ENCODE measurements around the gene HECW1. TPM values are rescaled to one million over a fixed set of nuclear protein-coding genes. Genes with fewer than 3 reads are reported as not detected.

Gene HECW1
- total and polyA plus RNA-seq, 2 of the 13 experiments (the other 11 are each of a cell fraction or from before 2014, with no cell fraction given) = not detected

- TF ChIP-seq ZBTB10 (CRISPR knock-in tag; IDR thresholded peaks at IDR 0.05; ENCODE audit: borderline replicate concordance) = no peak
- no peak for TF ChIP-seq THAP8 (CRISPR knock-in tag; IDR thresholded peaks at IDR 0.05; ENCODE audit: borderline replicate concordance)
- TF ChIP-seq ZNF10 (CRISPR knock-in tag; IDR thresholded peaks at IDR 0.05; ENCODE audit: borderline replicate concordance, low read depth) = no peak
- TF ChIP-seq IRF1 (CRISPR knock-in tag; IDR thresholded peaks at IDR 0.05; ENCODE audit: low read depth) = no peak
These were observed 26.7 kb downstream of the HECW1 start (continued) for GRCh38 chr7:43139137-43139536.

- no TSS peak for BruUV-seq (replicated peaks)
- no peaks in the 10 kb centered on the region for H3K36me3 ChIP-seq (replicated peaks in 1 of 2; ENCODE audit: control insufficient read depth in 1 of 2, insufficient read depth in 2 of 2, low read length in 2 of 2)
- no peak for ATAC-seq
- no peaks in the 10 kb centered on the region for H3K4me1 ChIP-seq (ENCODE audit: insufficient read depth, low read length)
- TF ChIP-seq ATF2 (CRISPR knock-in tag; IDR thresholded peaks at IDR 0.05) (no peak), SIN3A (IDR thresholded peaks at IDR 0.05; ENCODE audit: borderline replicate concordance, low read depth, low read length) (no peak), ZNF607 (CRISPR knock-in tag; IDR thresholded peaks at IDR 0.05; ENCODE audit: borderline replicate concordance) (no peak), DNMT3B (CRISPR knock-in tag; conservative IDR thresholded peaks at IDR 0.05) (no peak), ZNF501 (CRISPR knock-in tag; IDR thresholded peaks at IDR 0.05) (no peak), ZNF83 (CRISPR knock-in tag; IDR thresholded peaks at IDR 0.05; ENCODE audit: borderline replicate concordance) (no peak)
- H3K27ac ChIP-seq (ENCODE audit: extremely low read length, insufficient read depth, low read length) = no peak overlapping the region
- in situ Hi-C loops (cut with HindIII; ENCODE audit: extremely low pct_ligation_motif_present, low pct_unique_long_range_greater_than_20kb) = no loop called here
- H3K27me3 ChIP-seq (ENCODE audit: control insufficient read depth in 1 of 2, insufficient read depth in 2 of 2, low read length in 2 of 2) = peaks cover 0 to 4% of the 10 kb centered on the region in 2 experiments; a peak in 1 of 5 replicates
- H3K4me3 ChIP-seq (replicated peaks in 1 of 3; ENCODE audit: insufficient read depth in 1 of 3, low read depth in 2 of 3, low read length in 3 of 3) = no peak overlapping the region
- no peaks in the 10 kb centered on the region for H3K9me3 ChIP-seq (ENCODE audit: low read length)
- H3K79me2 ChIP-seq (ENCODE audit: insufficient read depth, low read length) = no peaks in the 10 kb centered on the region
- intact Hi-C loops (cut with micrococcal nuclease; ENCODE audit: unreplicated experiment) = no loop called here
- ChIA-PET POLR2A (no interaction called here), CTCF (ENCODE audit: low intra/inter-chr PET ratio, low total read pairs) (no interaction called here)
- no peaks in the 10 kb centered on the region for H4K20me1 ChIP-seq (ENCODE audit: insufficient read depth, low read length)
- no peak overlapping the region for H3K9ac ChIP-seq (ENCODE audit: insufficient read depth, low read depth, low read length)
- DNase-seq (ENCODE audit: low spot score) = no peak
- H3K4me2 ChIP-seq (ENCODE audit: low read depth, low read length) = no peak overlapping the region
- no peak overlapping the region for H2AFZ ChIP-seq (ENCODE audit: low read length)
- FAIRE-seq = no peak
- 71% methylated on average over 7 of the region's 7 CpGs for WGBS (ENCODE audit: low lambda C conversion rate)
These were observed 27.7 kb downstream of the HECW1 start for GRCh38 chr7:43140186-43140585.

All from HepG2 (cell line).